SU-DHL-6 (cell line): ENCODE data around the gene TP53AIP1.

Experiments
- H2AFZ ChIP-seq: fragments of 200-600 bp; sonication (generic); 2 replicates; pipeline ENCODE4 v1.6.1; 2014; ENCODE audit warnings: low read depth, mild to moderate bottlenecking, moderate library complexity, mixed read lengths, antibody characterized with exemption, low read length; ENCODE audit not compliant: severe bottlenecking
- H3F3A ChIP-seq: fragments of 200-600 bp; shearing (Covaris generic); 2 replicates; pipeline ENCODE4 v1.6.0; 2016; ENCODE audit warnings: antibody characterized with exemption, mild to moderate bottlenecking; ENCODE audit not compliant: insufficient read depth
- H3K27ac ChIP-seq: fragments of 200-600 bp; sonication (generic); 2 replicates; pipeline ENCODE4 v1.5.1; 2016; ENCODE audit warnings: low read depth, mild to moderate bottlenecking, low read length, moderate library complexity, mixed read lengths
- H3K27me3 ChIP-seq: fragments of 200-600 bp; sonication (generic), shearing (Covaris generic); 2 replicates; pipeline ENCODE4 v1.6.0; 2014; ENCODE audit warnings: mild to moderate bottlenecking, low read length
- H3K36me3 ChIP-seq: fragments of 200-600 bp; sonication (generic); 2 replicates; pipeline ENCODE4 v1.6.1; 2014; ENCODE audit warnings: mild to moderate bottlenecking, low read length, mixed read lengths
- H3K4me2 ChIP-seq: fragments of 300-600, 200-600 bp; shearing (Covaris generic), sonication (generic); 2 replicates; pipeline ENCODE4 v1.6.0; 2014; ENCODE audit warnings: low read length, low read depth, mild to moderate bottlenecking; ENCODE audit not compliant: poor library complexity, severe bottlenecking
- H3K4me3 ChIP-seq: fragments of 200-600 bp; sonication (generic); 2 replicates; pipeline ENCODE4 v1.5.1; 2014; ENCODE audit warnings: antibody characterized with exemption, low read length, mild to moderate bottlenecking, mixed read lengths; ENCODE audit not compliant: insufficient read depth, poor library complexity, severe bottlenecking
- H3K79me2 ChIP-seq: fragments of 200-600 bp; sonication (generic); 2 replicates; pipeline ENCODE4 v1.6.1; 2014; ENCODE audit warnings: mild to moderate bottlenecking, low read length, moderate library complexity; ENCODE audit not compliant: insufficient read depth
- H3K9ac ChIP-seq: fragments of 200-600 bp; sonication (generic); 2 replicates; pipeline ENCODE4 v1.7.0; 2014; ENCODE audit warnings: mild to moderate bottlenecking, low read length
- H3K9me2 ChIP-seq: fragments of 200-600 bp; sonication (generic); replicated peaks from 2 replicates; pipeline ENCODE4 v1.6.1; 2014; ENCODE audit warnings: low read length; ENCODE audit not compliant: insufficient read depth
- H3K9me3 ChIP-seq: fragments of 200-600 bp; sonication (generic); 2 replicates; pipeline ENCODE4 v1.6.1; 2014; ENCODE audit warnings: low read length, mixed read lengths; ENCODE audit not compliant: insufficient read depth
- H4K20me1 ChIP-seq: fragments of 200-600 bp; sonication (generic); 2 replicates; pipeline ENCODE4 v1.6.1; 2014; ENCODE audit warnings: low read depth, mild to moderate bottlenecking, antibody characterized with exemption, low read length, moderate library complexity, mixed read lengths
- EZH2phosphoT487 ChIP-seq: fragments of 200-600 bp; sonication (generic), shearing (Covaris generic); conservative IDR thresholded peaks from 2 replicates; pipeline ENCODE4 v1.6.1; 2018; ENCODE audit warnings: mild to moderate bottlenecking, antibody characterized with exemption, low read length, moderate library complexity, mixed read lengths
- TF ChIP-seq, protein P1 (sequence below): fragments of 200-600 bp; sonication (generic); IDR thresholded peaks from one replicate; pipeline ENCODE4 v1.5.1; 2017; ENCODE audit warnings: antibody characterized with exemption, mild to moderate bottlenecking, low read length, moderate library complexity; ENCODE audit not compliant: insufficient read depth, poor library complexity, severe bottlenecking

The TP53AIP1 gene

DNA sequence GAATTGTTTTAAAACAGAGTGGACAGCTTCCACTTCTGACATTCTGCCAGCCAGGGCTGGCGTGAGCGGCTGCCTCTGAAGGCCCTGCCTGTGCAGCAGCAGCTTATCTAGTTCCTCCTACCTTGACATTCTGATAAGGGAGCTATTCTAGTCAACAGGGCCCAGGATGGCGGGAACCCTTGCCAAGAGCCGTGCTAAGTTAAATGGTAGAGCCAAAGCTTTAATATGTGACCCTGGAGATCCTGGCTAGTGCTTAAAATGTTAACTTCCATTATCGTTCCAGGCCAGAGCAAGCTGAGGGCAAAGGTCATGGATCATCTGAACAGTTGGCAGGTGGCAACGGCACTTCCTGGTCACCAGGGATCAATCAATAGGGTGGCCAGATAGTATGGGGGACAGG lies 48.0 kb downstream of the TP53AIP1 start:
- no peak overlapping the region for H3K27ac ChIP-seq
- H3K79me2 ChIP-seq, result no peaks in the 10 kb centered on the region
- no peaks in the 10 kb centered on the region for H3K36me3 ChIP-seq
- H4K20me1 ChIP-seq, result no peaks in the 10 kb centered on the region
- no peak for TF ChIP-seq EZH2phosphoT487
- TF ChIP-seq, protein P1, sequence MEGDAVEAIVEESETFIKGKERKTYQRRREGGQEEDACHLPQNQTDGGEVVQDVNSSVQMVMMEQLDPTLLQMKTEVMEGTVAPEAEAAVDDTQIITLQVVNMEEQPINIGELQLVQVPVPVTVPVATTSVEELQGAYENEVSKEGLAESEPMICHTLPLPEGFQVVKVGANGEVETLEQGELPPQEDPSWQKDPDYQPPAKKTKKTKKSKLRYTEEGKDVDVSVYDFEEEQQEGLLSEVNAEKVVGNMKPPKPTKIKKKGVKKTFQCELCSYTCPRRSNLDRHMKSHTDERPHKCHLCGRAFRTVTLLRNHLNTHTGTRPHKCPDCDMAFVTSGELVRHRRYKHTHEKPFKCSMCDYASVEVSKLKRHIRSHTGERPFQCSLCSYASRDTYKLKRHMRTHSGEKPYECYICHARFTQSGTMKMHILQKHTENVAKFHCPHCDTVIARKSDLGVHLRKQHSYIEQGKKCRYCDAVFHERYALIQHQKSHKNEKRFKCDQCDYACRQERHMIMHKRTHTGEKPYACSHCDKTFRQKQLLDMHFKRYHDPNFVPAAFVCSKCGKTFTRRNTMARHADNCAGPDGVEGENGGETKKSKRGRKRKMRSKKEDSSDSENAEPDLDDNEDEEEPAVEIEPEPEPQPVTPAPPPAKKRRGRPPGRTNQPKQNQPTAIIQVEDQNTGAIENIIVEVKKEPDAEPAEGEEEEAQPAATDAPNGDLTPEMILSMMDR, result no peak
- H3K9me3 ChIP-seq, result no peaks in the 10 kb centered on the region
- H3K27me3 ChIP-seq, result no peaks in the 10 kb centered on the region
- no peak overlapping the region for H2AFZ ChIP-seq
- H3K4me3 ChIP-seq, result no peak overlapping the region
- H3K4me2 ChIP-seq, result no peak overlapping the region
- H3K9me2 ChIP-seq, result no peaks in the 10 kb centered on the region
- no peaks in the 10 kb centered on the region for H3F3A ChIP-seq
- H3K9ac ChIP-seq, result no peak overlapping the region

GRCh38 chr11:128894286-128894681 lies 48.4 kb downstream of the TP53AIP1 start:
- no peaks in the 10 kb centered on the region for H3K9me2 ChIP-seq
- no peaks in the 10 kb centered on the region for H3F3A ChIP-seq
- H2AFZ ChIP-seq, result no peak overlapping the region
- TF ChIP-seq EZH2phosphoT487, result no peak
- TF ChIP-seq, protein P1, result no peak
- H3K27ac ChIP-seq, result no peak overlapping the region
- H3K36me3 ChIP-seq, result no peaks in the 10 kb centered on the region
- no peak overlapping the region for H3K4me2 ChIP-seq
- no peaks in the 10 kb centered on the region for H3K9me3 ChIP-seq
- H3K27me3 ChIP-seq, result no peaks in the 10 kb centered on the region
- H4K20me1 ChIP-seq, result no peaks in the 10 kb centered on the region
- H3K79me2 ChIP-seq, result no peaks in the 10 kb centered on the region
- H3K4me3 ChIP-seq, result no peak overlapping the region
- no peak overlapping the region for H3K9ac ChIP-seq

GRCh38 chr11:128893578-128894285 lies 48.9 kb downstream of the TP53AIP1 start:
- Histone ChIP-seq H3K9me3 (no peaks in the 10 kb centered on the region), H3K27me3 (no peaks in the 10 kb centered on the region), H3K27ac (no peak overlapping the region), H3K36me3 (no peaks in the 10 kb centered on the region), H3K79me2 (no peaks in the 10 kb centered on the region), H4K20me1 (no peaks in the 10 kb centered on the region), H3K4me2 (no peak overlapping the region), H3F3A (no peaks in the 10 kb centered on the region), H3K9me2 (no peaks in the 10 kb centered on the region), H3K9ac (no peak overlapping the region), H3K4me3 (no peak overlapping the region), H2AFZ (no peak overlapping the region)
- TF ChIP-seq, protein P1, result no peak
- TF ChIP-seq EZH2phosphoT487, result no peak
